Liver (tissue), 9 donors: ENCODE measurements around the gene RIIAD1. TPM values are rescaled to one million over a fixed set of nuclear protein-coding genes. Genes with fewer than 3 reads are reported as not detected.

Experiments used
- DNase-seq: peaks from one replicate; pipeline ENCODE4 v3.0.0-alpha.2; 2017; ENCODE audit warnings: low spot score
- H3K27ac ChIP-seq, 2 donors: one replicate each; pipeline ENCODE4 v1.7.0; 2013; ENCODE audit warnings: inconsistent platforms in 2 of 2, low read length in 2 of 2, control low read depth in 1 of 2, low read depth in 1 of 2, mild to moderate bottlenecking in 1 of 2
- H3K27me3 ChIP-seq, 4 donors: one replicate each; pipeline versions ENCODE4 v1.6.1 to v1.7.0; 2013; ENCODE audit warnings: low read length in 3 of 4, inconsistent platforms in 1 of 4, mild to moderate bottlenecking in 1 of 4, moderate library complexity in 1 of 4; ENCODE audit not compliant: control insufficient read depth in 4 of 4, insufficient read depth in 4 of 4
- H3K36me3 ChIP-seq, 4 donors: one replicate each; pipeline versions ENCODE4 v1.6.1 to v1.7.0; 2013; ENCODE audit warnings: low read length in 3 of 4, mild to moderate bottlenecking in 3 of 4, low read depth in 1 of 4, moderate library complexity in 1 of 4; ENCODE audit not compliant: control insufficient read depth in 4 of 4, insufficient read depth in 3 of 4
- H3K4me1 ChIP-seq, 4 donors: one replicate each; pipeline versions ENCODE4 v1.6.1 to v1.7.0; 2013; ENCODE audit warnings: low read length in 3 of 4, mild to moderate bottlenecking in 3 of 4, moderate library complexity in 1 of 4; ENCODE audit not compliant: control insufficient read depth in 4 of 4, insufficient read depth in 4 of 4
- H3K4me3 ChIP-seq, 3 donors: one replicate each; pipeline versions ENCODE4 v1.6.1 to v1.7.0; 2013; ENCODE audit warnings: low read length in 3 of 3, control low read depth in 1 of 3, low read depth in 1 of 3, mild to moderate bottlenecking in 1 of 3
- H3K9ac ChIP-seq, 2 donors: one replicate each; pipeline ENCODE4 v1.7.0; 2013; ENCODE audit warnings: low read length in 2 of 2, mild to moderate bottlenecking in 2 of 2, moderate library complexity in 2 of 2, control low read depth in 1 of 2, low read depth in 1 of 2
- H3K9me3 ChIP-seq, 4 donors: one replicate each; pipeline versions ENCODE4 v1.6.1 to v1.7.0; 2013; ENCODE audit warnings: low read length in 3 of 4; ENCODE audit not compliant: control insufficient read depth in 4 of 4
- ATF3 ChIP-seq: IDR thresholded peaks from 2 replicates; pipeline ENCODE4 v1.6.1; 2016; ENCODE audit warnings: antibody characterized with exemption
- CTCF ChIP-seq: fragments of 150-350 bp; IDR thresholded peaks from 2 replicates; pipeline ENCODE4 v1.5.1; 2017; ENCODE audit warnings: improper control_type of control experiment, low read depth, low read length; ENCODE audit not compliant: missing input control
- EGR1 ChIP-seq, 2 donors: IDR thresholded peaks; 2 replicates each; pipeline ENCODE4 v1.6.1; 2016 to 2018; ENCODE audit warnings: antibody characterized with exemption in 2 of 2, low read depth in 2 of 2
- FOXA1 ChIP-seq: IDR thresholded peaks from 2 replicates; pipeline ENCODE4 v1.6.1; 2016; ENCODE audit warnings: antibody characterized with exemption
- FOXA2 ChIP-seq: IDR thresholded peaks from 2 replicates; pipeline ENCODE4 v1.6.1; 2016; ENCODE audit warnings: antibody characterized with exemption
- GABPA ChIP-seq, 2 donors: IDR thresholded peaks in 1 of 2; conservative IDR thresholded peaks in 1 of 2; 2 replicates each; pipeline ENCODE4 v1.6.1; 2016; ENCODE audit warnings: antibody characterized with exemption in 2 of 2, mild to moderate bottlenecking in 1 of 2, moderate library complexity in 1 of 2
- HNF4A ChIP-seq, 2 donors: conservative IDR thresholded peaks; 2 replicates each; pipeline ENCODE4 v1.6.1; 2016; ENCODE audit warnings: antibody characterized with exemption in 2 of 2, mild to moderate bottlenecking in 2 of 2
- HNF4G ChIP-seq: IDR thresholded peaks from 2 replicates; pipeline ENCODE4 v1.6.1; 2016; ENCODE audit warnings: antibody characterized with exemption
- JUND ChIP-seq, 2 donors: IDR thresholded peaks; 2 replicates each; pipeline ENCODE4 v1.6.1; 2016; ENCODE audit warnings: antibody characterized with exemption in 2 of 2
- MAX ChIP-seq: IDR thresholded peaks from 2 replicates; pipeline ENCODE4 v1.6.1; 2016; ENCODE audit warnings: antibody characterized with exemption
- NR2F2 ChIP-seq: IDR thresholded peaks from 2 replicates; pipeline ENCODE4 v1.6.1; 2016; ENCODE audit warnings: antibody characterized with exemption
- RAD21 ChIP-seq, 2 donors: IDR thresholded peaks; 2 replicates each; pipeline ENCODE4 v1.6.1; 2016; ENCODE audit warnings: antibody characterized with exemption in 2 of 2, mild to moderate bottlenecking in 2 of 2
- REST ChIP-seq: IDR thresholded peaks from 2 replicates; pipeline ENCODE4 v1.6.1; 2016; ENCODE audit warnings: antibody characterized with exemption, mild to moderate bottlenecking
- RXRA ChIP-seq, 2 donors: IDR thresholded peaks; 2 replicates each; pipeline ENCODE4 v1.6.1; 2017 to 2018; ENCODE audit warnings: antibody characterized with exemption in 2 of 2, mild to moderate bottlenecking in 1 of 2
- SP1 ChIP-seq: IDR thresholded peaks from 2 replicates; pipeline ENCODE4 v1.6.1; 2018; ENCODE audit warnings: antibody characterized with exemption, mild to moderate bottlenecking
- TAF1 ChIP-seq: conservative IDR thresholded peaks from 2 replicates; pipeline ENCODE4 v1.6.1; 2016; ENCODE audit warnings: antibody characterized with exemption, mild to moderate bottlenecking
- YY1 ChIP-seq: IDR thresholded peaks from 2 replicates; pipeline ENCODE4 v1.6.1; 2016; ENCODE audit warnings: antibody characterized with exemption, mild to moderate bottlenecking
- ZBTB33 ChIP-seq: IDR thresholded peaks from 2 replicates; pipeline ENCODE4 v1.6.1; 2016; ENCODE audit warnings: antibody characterized with exemption
- WGBS: extraction: QIAGEN DNeasy Blood & Tissue Kit; methylation state at CpG from one replicate; pipeline ENCODE4 v1.1.7; 2013; 5-methylcytosine and 5-hydroxymethylcytosine counted together
- polyA plus RNA-seq, 2 donors: library from polyadenylated mRNA; stranded (reverse) in 1 of 2; unstranded in 1 of 2; fragments of 200-250 nt in 1 of 2; fragments of >200 nt in 1 of 2; fragmentation: Nextera tagmentation in 1 of 2; extraction: Ambion mirVana in 1 of 2; gene quantifications; one replicate each; pipeline versions ENCODE4 v1.2.1 to v1.2.3, GENCODE V29; 2013 to 2015
- total RNA-seq, 2 donors: library from RNA; depleted of rRNA; stranded (reverse); fragments of >200 nt; gene quantifications; one replicate each; pipeline ENCODE4 v1.2.3, GENCODE V29; 2014
- donor health status: healthy.
- donor health status: healthy.
- donor health status: healthy.
- donor health status: healthy.
- donor health status: healthy.

The RIIAD1 gene
- not detected for total RNA-seq
- polyA plus RNA-seq, result not detected

GRCh38 chr1:151720974-151721787, at the start of gene RIIAD1:
Gene RIIAD1 (plus strand): TSS chr1:151721522. CDS start chr1:151721537, 15 bp downstream.
- 2% methylated on average over 44 of the region's 44 CpGs for WGBS
- peaks cover 0 to under 1% (median 0%) of the 10 kb centered on the region in 4 donors for H3K27me3 ChIP-seq
- H3K36me3 ChIP-seq, result no peaks in the 10 kb centered on the region
- TF ChIP-seq TAF1 (no peak), MAX (no peak), RXRA (IDR thresholded peaks at IDR 0.05) (no peak), SP1 (no peak), FOXA2 (no peak), FOXA1 (no peak), EGR1 (IDR thresholded peaks at IDR 0.05; ENCODE audit: low read depth in 2 of 2) (no peak), JUND (IDR thresholded peaks at IDR 0.05) (no peak), GABPA (IDR thresholded peaks at IDR 0.05 in 1 of 2, conservative IDR thresholded peaks at IDR 0.05 in 1 of 2) (no peak), RAD21 (IDR thresholded peaks at IDR 0.05) (no peak), HNF4G (no peak), YY1 (no peak)
- peak within 1 kb of the TSS; percentile 69 to 75 for H3K27ac ChIP-seq
- H3K9me3 ChIP-seq, result no peaks in the 10 kb centered on the region
- peaks cover 7 to 23% (median 15%) of the 10 kb centered on the region in 4 donors for H3K4me1 ChIP-seq
- H3K9ac ChIP-seq, result peak within 1 kb of the TSS; percentile 47 to 64
- peak within 1 kb of the TSS; percentile 65 to 84 (median 71) for H3K4me3 ChIP-seq
- peak; percentile 48 for DNase-seq

- H3K4me3 ChIP-seq, result no peak overlapping the region
- TF ChIP-seq CTCF (no peak), GABPA (IDR thresholded peaks at IDR 0.05 in 1 of 2, conservative IDR thresholded peaks at IDR 0.05 in 1 of 2) (no peak), FOXA1 (no peak), YY1 (no peak), RXRA (IDR thresholded peaks at IDR 0.05) (no peak), REST (no peak), NR2F2 (no peak), ZBTB33 (no peak), HNF4A (conservative IDR thresholded peaks at IDR 0.05) (no peak), EGR1 (IDR thresholded peaks at IDR 0.05; ENCODE audit: low read depth in 2 of 2) (no peak), MAX (no peak), RAD21 (IDR thresholded peaks at IDR 0.05) (no peak), FOXA2 (no peak), HNF4G (no peak), TAF1 (no peak), SP1 (no peak), ATF3 (no peak), JUND (IDR thresholded peaks at IDR 0.05) (no peak)
- no peaks in the 10 kb centered on the region for H3K27me3 ChIP-seq
- WGBS, result 84% methylated on average over 1 of the region's 1 CpG
- peaks cover 1 to 8% (median 5%) of the 10 kb centered on the region in 4 donors for H3K36me3 ChIP-seq
- no peak overlapping the region for H3K27ac ChIP-seq
- DNase-seq, result no peak
- H3K9me3 ChIP-seq, result no peaks in the 10 kb centered on the region
- no peaks in the 10 kb centered on the region for H3K4me1 ChIP-seq
- H3K9ac ChIP-seq, result no peak overlapping the region
These were observed 47.9 kb upstream of the RIIAD1 start for GRCh38 chr1:151673407-151673806.
